SKM-1 treated with dmso at 0.1 percent for 144 hours (cell line): ENCODE measurements around the gene ANKZF1.
"Not testable (repeated sequence)": the region's sequence is repeated elsewhere in the genome, so short reads cannot be mapped to it uniquely, and the experiment has no call there.

ENCODE experiments used
- DNase-seq: peaks from one replicate; lab custom pipeline; 2025; ENCODE audit not compliant: unreplicated experiment; lab: John Stamatoyannopoulos, UW

Gene ANKZF1

GRCh38 chr2:219252900-219253752 lies 23.5 kb downstream of the ANKZF1 start, which contains the start of gene TUBA4B:
Gene TUBA4B (plus strand): TSS chr2:219253243. CDS start chr2:219253408, 165 bp downstream.
- DNase-seq, result peak; percentile 58

GRCh38 chr2:219253753-219254589 lies 24.4 kb downstream of the ANKZF1 start, which contains the start of gene TUBA4A:
Gene TUBA4A (minus strand): TSS chr2:219253918. CDS start chr2:219253858, 60 bp downstream.
- peak; percentile 64 for DNase-seq

GRCh38 chr2:219254590-219255201 lies 25.1 kb downstream of the ANKZF1 start:
- peak; percentile 83 for DNase-seq

- DNase-seq, result not testable (repeated sequence)
Observed at GRCh38 chr2:219258942-219259341, 29.3 kb downstream of the ANKZF1 start.

GRCh38 chr2:219261024-219261855 lies 31.6 kb downstream of the ANKZF1 start:
- DNase-seq, result no peak

- DNase-seq, result no peak
Observed at GRCh38 chr2:219266232-219266631, 36.6 kb downstream of the ANKZF1 start.

- DNase-seq, result no peak
Observed at GRCh38 chr2:219266886-219267285, 37.3 kb downstream of the ANKZF1 start.

GRCh38 chr2:219268294-219268693 lies 38.7 kb downstream of the ANKZF1 start:
- DNase-seq, result no peak

GRCh38 chr2:219269362-219270054 lies 39.9 kb downstream of the ANKZF1 start:
- no peak for DNase-seq

- no peak for DNase-seq
Observed at GRCh38 chr2:219270055-219270372, 40.4 kb downstream of the ANKZF1 start.

GRCh38 chr2:219271021-219271420 lies 41.4 kb downstream of the ANKZF1 start:
- DNase-seq, result no peak

GRCh38 chr2:219272356-219272755 lies 42.8 kb downstream of the ANKZF1 start:
- DNase-seq, result no peak

GRCh38 chr2:219272995-219273394 lies 43.4 kb downstream of the ANKZF1 start:
- DNase-seq, result no peak

- no peak for DNase-seq
Observed at GRCh38 chr2:219273937-219274336, 44.3 kb downstream of the ANKZF1 start.

- DNase-seq, result no peak
Observed at GRCh38 chr2:219274361-219274921, 44.8 kb downstream of the ANKZF1 start.

- DNase-seq, result peak; percentile 52
Observed at GRCh38 chr2:219277703-219278654, 48.4 kb downstream of the ANKZF1 start.

GRCh38 chr2:219278655-219279150 lies 49.1 kb downstream of the ANKZF1 start:
- DNase-seq, result no peak

GRCh38 chr2:219279151-219279915 lies 49.7 kb downstream of the ANKZF1 start, which contains the start of gene DNAJB2:
Gene DNAJB2 (plus strand): TSS chr2:219279366. CDS start chr2:219279834, 468 bp downstream.
- peak; percentile 98 for DNase-seq
